NOMO-1 treated with dmso at 0.1 percent for 144 hours (cell line): ENCODE data around the gene SFRP4.

Experiments
- DNase-seq: peaks from one replicate; lab custom pipeline; 2025; ENCODE audit not compliant: unreplicated experiment; lab: John Stamatoyannopoulos, UW

The SFRP4 gene

GRCh38 chr7:37925620-37926019, 9.0 kb upstream of the SFRP4 start:
- DNase-seq: no peak

DNA sequence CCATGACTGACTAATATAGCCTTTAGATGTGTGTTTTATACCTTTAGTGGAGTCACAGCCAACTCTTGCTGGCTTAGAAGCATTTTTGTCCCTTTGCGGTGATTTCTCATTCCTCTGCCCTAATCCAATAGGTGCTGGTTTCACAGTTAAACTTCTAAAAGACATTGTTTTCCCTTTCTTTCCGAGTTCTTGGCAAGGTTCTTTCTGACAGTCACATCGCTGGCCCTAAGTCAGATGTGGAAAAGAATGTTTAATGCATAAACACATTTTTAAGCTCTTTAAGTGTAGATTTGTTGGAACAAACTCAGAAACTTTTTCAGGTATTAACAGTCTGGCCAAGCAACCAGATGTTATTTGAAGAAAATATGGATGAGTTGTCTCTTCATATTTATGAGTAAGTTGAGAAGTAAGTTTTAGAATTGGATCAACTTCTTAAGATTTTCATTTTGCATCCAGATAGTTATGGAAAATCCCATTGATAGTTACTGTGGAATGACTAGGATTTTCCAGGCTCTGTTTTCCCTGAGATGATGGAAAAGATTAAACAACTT, 7.9 kb upstream of the SFRP4 start:
- no peak for DNase-seq

DNA sequence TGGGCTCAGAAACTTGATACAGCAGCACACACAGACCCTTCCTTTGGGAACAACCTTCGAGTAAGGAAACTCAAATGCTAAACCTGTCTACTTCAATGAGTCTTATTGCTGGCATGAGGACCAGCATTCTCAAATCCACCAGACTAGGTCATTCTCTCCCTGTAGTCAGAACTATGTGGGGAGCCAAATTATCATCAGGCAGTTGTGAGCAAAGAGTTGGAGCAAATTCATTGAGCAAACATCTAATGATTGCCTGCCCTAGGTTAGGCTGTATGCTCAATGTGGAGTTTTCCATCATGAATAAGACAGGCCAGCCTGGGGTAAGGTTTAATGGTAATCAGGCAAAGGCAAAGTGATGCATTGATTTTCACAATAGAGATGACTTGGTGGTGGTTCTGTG, 7.4 kb upstream of the SFRP4 start:
- no peak for DNase-seq

DNA sequence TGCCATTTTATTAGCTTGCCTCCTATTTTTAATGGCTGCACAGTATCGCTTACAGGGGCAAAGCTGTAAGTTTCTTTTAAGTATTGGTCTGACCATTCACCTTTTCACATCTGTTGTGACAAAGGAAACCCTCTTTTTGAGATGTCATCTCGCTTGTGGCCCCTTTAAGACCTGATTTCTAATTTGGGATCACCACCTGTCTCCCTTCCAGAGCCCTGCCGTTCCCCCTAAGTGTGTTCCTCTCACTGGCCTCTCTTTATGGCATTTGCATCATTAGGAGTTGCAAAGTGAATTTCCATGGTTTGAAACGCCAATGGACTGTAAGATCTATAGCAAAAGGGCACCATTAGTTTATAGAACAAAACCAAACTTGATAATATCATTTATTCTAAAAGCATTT, 5.3 kb upstream of the SFRP4 start:
- DNase-seq: no peak

DNA sequence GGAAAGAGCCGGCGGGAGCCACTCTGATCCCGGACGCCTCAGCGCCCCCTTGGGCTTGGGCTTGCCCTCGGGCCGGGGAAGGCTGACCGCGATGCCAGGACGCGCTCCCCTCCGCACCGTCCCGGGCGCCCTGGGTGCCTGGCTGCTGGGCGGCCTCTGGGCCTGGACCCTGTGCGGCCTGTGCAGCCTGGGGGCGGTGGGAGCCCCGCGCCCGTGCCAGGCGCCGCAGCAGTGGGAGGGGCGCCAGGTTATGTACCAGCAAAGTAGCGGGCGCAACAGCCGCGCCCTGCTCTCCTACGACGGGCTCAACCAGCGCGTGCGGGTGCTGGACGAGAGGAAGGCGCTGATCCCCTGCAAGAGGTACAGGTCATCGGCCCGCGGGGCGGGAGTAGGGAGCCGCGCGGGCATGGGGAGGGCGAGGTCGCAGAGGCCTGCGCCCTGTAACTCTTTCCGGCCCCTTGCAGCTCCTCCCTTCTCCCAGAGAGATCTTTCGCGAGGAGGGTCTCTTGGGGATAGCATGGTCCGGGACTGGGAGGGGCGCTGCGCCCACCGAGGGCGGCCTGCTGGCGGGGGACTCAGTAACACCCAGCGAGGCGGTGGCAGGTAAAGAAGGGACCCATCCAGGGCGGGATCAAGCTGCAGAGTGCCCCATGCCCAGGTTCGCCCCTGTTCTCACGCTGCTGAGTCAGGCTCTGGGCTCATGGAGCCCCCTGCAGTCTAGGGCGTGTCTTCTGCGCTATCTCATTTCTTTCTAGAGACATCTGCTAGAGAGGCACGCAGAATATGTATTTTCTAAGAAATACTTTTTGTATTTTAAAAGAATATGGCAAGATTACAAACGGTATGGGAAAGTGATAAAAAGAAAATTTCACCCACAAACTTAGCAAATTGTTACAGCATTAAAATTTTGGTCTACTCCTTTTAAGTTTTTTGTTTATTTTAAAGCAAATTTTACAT, 4.5 kb upstream of the SFRP4 start:
- DNase-seq: peak; percentile 34

GRCh38 chr7:37920305-37920848, 3.8 kb upstream of the SFRP4 start, which contains the start of gene EPDR1:
TSS of gene EPDR1 (plus strand) at chr7:37920640. CDS start at chr7:37920940, 300 bp downstream.
- DNase-seq: no peak

DNA sequence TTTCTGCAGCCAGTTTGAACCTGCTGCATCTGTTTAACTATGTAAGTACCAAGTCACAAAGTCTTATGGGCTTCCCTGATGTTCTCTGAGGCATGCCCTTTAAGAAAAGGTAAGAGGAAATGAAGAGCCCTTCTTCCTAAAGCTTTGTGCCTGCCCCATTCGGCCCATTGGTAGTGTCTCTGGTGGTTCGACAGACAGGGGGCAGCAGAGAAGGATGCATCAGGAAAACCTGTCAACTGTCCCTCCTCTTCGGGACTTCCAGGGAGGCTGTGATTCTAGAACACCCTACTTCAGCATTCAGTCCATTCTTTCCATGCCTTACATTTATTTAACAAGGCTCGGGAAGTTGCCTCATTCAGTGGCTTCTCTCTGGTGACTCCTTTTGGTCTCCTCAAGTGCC, 1.9 kb upstream of the SFRP4 start:
- no peak for DNase-seq

GRCh38 chr7:37916017-37916672, 472 bp downstream of the SFRP4 start:
- no peak for DNase-seq

- DNase-seq: peak; percentile 48
Observed at GRCh38 chr7:37915438-37915837, 1.2 kb downstream of the SFRP4 start.

DNA sequence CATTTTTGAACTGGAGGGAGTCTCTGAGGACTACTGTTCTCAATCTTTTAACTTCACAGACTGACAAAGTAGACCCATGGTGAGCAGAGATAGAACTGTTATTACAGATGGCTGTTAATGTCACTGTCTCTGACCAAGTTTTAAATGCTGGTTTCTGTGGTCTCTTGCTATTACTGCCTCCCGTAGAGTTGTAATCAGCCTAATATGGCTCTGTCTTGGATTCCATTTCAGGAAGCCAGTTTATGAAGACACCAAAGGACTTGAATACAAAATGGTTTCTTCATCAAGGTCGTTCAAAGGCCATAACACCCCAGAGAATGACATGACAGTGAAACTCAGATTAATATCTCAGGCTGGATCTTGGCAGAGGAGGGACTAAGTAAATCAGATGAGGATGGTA, 3.9 kb downstream of the SFRP4 start:
- DNase-seq: no peak

- no peak for DNase-seq
Observed at GRCh38 chr7:37908221-37908788, 8.3 kb downstream of the SFRP4 start.

DNA sequence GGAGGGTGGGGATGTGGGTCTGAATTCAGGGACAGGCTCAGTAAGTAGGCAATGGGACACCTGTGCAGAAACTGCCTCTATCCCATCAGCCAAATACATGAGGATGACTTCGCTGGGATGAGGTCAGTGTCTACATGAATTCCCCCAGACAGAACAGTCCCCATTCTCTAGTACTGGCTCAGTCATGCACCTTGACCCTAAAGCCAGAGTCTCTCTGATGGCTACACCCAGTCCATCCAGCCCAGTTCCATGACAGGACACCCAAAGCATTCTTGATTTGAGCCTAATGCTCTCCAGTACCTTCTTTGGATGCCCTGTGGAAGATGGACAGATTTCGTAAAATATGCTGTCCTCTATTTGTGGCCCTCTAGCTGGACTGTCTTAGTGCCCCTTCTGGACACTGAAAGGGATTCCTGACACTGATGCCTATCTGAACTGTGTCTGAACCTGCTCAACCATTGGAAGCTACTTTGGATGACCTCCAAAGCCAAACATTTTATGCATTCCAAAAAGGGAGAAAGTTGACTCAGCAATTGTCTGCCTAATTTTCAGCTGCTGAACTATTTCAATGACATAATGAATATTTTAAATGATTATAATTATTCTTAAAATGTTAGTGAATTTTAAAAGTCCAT, 14.6 kb downstream of the SFRP4 start:
- DNase-seq: no peak

- no peak for DNase-seq
Observed at GRCh38 chr7:37901236-37901827, 15.3 kb downstream of the SFRP4 start.

DNA sequence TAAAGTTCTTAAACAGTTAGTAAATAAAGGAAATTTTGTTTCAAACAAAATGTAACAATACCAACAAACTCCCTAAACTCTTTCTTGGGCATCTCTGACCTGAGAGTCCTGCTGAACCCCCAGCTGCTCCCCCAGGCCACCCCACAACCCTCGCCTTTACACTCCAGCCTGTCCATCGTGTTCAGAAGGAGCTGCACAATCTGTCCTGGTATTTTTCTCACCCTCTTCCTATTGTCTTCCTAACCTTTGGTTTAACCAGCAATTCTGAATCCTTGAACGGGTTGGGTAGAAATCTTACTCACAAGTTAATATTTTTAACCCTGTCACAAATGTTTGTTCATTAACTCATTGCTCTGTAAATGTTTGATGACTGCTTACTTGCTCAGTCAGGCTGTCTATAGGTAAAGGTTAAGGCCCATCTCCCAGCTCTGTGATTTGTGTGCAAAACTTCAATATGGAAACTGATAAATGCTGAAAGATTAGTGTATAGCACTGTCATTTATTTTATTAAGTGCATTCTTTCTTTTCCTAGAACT, 16.8 kb downstream of the SFRP4 start:
- DNase-seq: no peak

DNA sequence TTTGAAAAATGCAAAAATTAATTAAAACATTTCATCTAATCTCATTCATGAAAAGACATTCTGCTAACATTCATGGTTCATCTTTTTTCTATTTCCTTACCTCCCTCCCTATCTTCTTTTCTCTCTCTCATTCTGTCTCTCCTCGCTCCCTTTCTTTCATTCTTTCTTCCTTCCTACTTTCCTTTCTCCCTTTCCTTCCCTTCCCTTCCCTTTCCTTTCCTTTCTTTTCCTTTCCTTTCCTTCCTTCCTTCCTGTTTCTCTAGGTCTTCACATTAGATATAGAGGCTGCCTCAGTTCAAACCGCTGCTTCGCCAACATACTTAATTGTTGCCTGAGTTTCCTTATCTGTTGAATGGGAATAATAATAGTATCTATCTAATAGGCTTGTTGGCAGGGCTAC, 21.9 kb downstream of the SFRP4 start:
- no peak for DNase-seq

- no peak for DNase-seq
Observed at GRCh38 chr7:37893359-37893758, 23.3 kb downstream of the SFRP4 start.

DNA sequence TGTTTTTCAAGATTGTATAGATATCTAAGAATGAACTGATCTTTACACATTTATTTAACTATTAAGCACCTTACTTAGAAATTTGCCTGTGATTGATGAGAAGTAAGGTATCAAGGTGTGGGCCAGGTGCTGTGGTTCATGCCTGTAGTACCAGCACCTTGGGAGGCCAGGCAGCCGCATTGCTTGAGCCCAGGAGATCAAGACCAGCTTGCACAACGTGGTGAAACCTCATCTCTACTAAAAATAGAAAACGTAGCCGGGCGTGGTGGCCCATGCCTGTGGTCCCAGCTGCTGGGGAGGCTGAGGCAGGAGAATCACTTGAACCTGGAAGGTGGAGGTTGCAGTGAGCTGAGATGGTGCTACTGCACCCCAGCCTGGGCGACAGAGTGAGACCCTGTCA, 34.5 kb downstream of the SFRP4 start:
- DNase-seq: no peak
